NCI-H1417 treated with DMSO at 0.1 percent for 48 hours (cell line): ENCODE data around the gene GSTA2.
"Not testable (repeated sequence)": the region's sequence is repeated elsewhere in the genome, so short reads cannot be mapped to it uniquely, and the experiment has no call there.

Experiments
- DNase-seq: peaks from one replicate; lab custom pipeline; 2025; lab: John Stamatoyannopoulos, UW

The GSTA2 gene

DNA sequence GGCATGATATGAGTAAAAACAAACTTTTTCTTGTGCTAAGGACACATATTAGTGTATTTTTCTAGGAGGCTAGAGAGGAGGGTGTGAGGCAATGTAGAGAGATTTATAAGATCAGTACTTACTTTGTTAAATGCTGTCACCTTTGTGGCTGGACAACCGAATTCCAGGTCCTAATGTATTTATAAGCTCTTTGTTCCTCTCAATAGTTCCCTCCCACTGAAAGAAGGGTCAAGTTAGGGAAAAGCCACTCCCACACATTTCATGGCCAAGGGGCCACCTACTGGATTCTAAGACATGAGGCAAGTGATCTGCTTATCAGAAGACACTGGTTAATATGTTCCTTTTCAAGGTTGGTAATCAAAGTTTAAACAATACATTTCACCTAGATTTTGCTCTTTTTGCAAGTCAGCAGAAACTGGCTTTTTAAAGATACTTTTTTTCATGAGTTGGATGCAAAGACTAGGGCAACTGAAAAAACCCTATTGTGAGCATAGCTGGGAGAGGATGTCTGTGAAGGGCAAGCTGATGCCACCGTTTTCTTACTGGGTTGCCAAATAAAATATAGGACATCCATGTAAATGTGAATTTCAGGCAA lies at the start of gene GSTA2:
Gene GSTA2 (minus strand): TSS at position 154 of the 595 bp plus-strand sequence. CDS start 5,528 bp downstream, outside the sequence.
- DNase-seq: not testable (repeated sequence)

DNA sequence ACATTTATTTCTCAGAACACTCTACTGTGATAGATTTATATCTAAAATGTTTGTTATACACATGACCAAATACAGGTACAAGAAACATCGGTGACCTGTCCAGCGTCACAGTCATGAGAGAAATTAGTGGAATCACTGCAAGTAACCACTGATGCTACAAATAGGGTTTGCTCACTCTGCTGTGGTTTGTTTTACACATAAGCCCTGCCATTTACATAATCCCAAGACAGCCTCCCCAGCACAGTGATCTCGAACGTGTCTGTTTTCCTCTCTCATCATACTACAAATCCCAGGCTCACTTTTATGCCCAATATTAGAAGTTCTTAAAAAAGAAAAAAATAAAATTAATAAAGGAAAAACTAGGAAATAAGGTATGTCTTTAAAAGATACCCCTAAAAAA lies 46.5 kb upstream of the GSTA2 start:
- not testable (repeated sequence) for DNase-seq

- DNase-seq: no peak
Observed at GRCh38 chr6:52808660-52809059, 45.4 kb upstream of the GSTA2 start.

DNA sequence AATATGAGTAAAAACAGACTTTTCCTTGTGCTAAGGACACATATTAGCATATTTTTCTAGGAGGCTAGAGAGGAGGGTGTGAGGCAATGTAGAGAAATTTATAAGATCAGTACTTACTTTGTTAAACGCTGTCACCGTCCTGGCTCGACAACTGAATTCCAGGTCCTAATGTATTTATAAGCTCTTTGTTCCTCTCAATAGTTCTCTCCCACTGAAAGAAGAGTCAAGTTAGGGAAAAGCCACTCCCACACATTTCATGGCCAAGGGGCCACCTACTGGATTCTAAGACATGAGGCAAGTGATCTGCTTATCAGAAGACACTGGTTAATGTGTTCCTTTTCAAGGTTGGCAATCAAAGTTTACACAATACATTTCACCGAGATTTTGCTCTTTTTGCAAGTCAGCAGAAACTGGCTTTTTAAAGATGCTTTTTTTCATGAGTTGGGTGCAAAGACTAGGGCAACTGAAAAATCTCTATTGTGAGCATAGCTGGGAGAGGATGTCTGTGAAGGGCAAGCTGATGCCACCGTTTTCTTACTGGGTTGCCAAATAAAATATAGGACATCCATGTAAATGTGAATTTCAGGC lies 40.5 kb upstream of the GSTA2 start, which contains the start of gene GSTA1:
Gene GSTA1 (minus strand): TSS at position 149 of the 588 bp plus-strand sequence. CDS start 4,549 bp downstream, outside the sequence.
- DNase-seq: not testable (repeated sequence)

DNA sequence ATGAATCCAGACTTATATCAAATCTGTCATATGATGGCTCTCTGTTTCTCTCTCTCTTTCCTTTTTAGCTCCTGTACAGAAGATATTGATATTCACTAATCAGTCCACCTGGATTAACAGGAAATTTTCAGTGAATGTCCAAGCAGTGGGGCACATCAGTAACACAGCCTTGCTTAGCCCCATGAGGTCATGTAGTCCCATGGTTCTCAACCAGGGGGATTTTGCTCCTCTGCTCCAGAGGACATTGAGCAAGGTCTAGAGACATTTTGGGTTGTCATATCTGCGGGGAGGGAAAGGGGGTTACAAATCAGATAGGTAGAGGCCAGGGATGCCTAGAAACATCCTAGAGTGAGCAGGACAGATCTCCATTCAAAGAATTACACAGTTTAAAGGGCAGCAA lies 39.5 kb upstream of the GSTA2 start:
- DNase-seq: no peak

- no peak for DNase-seq
Observed at GRCh38 chr6:52801188-52801841, 38.0 kb upstream of the GSTA2 start.

DNA sequence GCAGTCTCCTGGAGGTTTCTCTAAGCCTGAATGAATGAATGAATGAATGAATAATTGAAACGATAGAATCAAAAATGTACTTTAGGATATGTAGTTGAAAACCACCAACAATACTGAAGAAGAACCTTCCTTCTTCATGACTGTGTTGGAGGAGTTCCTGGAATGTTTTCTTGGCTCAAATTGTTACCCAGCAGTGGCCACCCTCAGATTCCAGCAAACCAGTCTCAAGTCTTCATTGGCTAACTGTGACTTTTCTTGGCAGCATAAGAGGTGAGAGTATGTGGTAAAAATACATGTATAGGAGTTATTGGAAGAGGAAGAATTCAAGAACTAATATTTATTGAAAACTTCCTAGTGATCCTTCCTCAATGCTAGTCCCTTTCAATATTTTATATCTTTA lies 36.0 kb upstream of the GSTA2 start:
- DNase-seq: not testable (repeated sequence)

DNA sequence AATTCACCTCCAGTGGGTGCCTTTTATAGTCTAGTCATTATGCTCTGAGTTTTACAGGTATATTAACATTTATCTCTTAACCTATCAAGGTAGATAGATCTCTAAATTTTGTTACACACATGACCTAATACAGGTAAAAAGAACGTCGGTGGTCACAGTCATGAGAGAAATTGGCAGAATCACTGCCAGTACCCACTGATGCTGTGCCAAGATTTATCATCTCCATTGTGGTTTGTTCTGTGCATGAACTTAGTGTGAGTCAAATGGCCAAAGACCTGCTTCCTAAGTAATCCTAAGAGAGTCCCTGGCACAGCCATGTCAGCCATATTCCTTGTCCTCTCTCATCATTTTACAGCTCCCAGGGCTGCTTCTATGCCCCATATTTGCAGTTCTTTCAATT lies 31.1 kb upstream of the GSTA2 start:
- not testable (repeated sequence) for DNase-seq

- no peak for DNase-seq
Observed at GRCh38 chr6:52790861-52791260, 27.6 kb upstream of the GSTA2 start.

GRCh38 chr6:52789658-52790057 lies 26.4 kb upstream of the GSTA2 start:
- not testable (repeated sequence) for DNase-seq

GRCh38 chr6:52788478-52788877 lies 25.2 kb upstream of the GSTA2 start:
- no peak for DNase-seq

- no peak for DNase-seq
Observed at GRCh38 chr6:52787917-52788316, 24.6 kb upstream of the GSTA2 start.

GRCh38 chr6:52786249-52786956 lies 23.1 kb upstream of the GSTA2 start:
- no peak for DNase-seq

DNA sequence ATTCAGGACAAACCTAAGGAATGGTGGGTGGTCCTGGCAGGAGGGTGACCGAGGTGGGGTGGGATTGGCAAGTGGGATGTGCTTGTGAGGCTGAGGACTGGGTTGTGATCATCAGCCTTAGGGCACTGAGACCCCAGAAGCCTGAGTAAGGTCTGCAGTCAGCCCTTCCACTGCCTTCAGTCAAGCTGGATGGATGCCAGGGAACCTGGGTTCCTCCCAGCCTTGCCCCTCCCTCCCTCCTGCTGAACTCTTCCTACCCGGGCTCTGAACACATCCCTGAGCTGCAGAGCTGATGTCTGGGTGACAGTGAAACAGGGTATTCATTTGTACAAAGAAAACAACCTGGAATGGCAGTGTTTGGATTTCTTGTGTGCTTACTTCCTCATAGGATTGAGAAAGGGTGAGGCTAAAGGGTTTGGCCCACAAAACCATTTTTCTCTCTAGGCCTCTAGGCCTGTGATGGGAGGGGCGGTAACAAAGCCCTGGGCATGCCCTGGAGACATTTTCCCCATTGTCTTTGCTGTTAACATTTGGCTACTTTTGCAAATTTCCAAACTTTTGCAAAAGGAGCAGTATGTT lies 19.5 kb upstream of the GSTA2 start:
- not testable (repeated sequence) for DNase-seq

DNA sequence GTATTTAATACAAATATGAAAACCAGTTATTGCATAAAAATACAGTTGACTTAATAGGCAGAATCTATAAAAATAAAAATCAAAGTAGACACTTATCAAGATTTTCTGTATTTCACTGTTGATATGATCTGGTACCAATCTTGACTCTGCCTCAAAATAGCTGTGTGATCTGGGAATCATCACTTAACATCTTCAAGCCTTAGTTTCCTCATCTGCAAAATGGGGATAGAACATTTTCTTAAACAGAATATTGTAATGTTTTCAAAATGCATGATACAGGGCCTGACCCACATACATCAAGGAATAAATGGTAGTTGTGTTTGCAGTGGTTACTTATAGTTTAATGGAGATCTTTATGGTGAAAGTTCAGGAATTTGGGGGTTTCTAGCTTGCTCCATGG lies 18.9 kb upstream of the GSTA2 start:
- DNase-seq: not testable (repeated sequence)

DNA sequence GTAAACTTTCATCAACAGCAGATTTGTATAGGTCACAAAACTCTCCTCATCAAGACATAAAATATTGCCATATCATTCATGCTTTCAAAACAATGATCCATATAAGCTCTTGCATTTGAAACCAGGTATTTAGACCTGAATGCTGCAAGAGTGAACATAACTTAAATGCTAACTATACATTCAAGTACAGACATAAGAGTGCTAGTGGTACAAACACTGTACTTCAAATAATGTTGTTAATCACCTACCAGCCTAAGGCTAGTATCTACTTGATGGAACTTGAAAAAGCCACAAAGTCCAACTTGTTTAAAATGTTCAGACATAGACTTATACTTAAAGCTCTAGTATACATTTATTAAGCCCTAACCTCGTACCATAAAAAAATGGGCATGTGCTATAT lies 16.0 kb upstream of the GSTA2 start:
- no peak for DNase-seq

GRCh38 chr6:52776711-52777351 lies 13.6 kb upstream of the GSTA2 start:
- not testable (repeated sequence) for DNase-seq

DNA sequence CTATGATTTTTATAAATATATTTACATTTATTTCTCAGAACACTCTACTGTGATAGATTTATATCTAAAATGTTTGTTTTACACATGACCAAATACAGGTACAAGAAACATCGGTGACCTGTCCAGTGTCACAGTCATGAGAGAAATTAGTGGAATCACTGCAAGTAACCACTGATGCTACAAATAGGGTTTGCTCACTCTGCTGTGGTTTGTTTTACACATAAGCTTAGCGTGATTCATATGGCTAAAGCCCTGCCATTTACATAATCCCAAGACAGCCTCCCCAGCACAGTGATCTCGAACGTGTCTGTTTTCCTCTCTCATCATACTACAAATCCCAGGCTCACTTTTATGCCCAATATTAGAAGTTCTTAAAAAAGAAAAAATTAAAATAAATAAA lies 6.1 kb upstream of the GSTA2 start:
- not testable (repeated sequence) for DNase-seq

DNA sequence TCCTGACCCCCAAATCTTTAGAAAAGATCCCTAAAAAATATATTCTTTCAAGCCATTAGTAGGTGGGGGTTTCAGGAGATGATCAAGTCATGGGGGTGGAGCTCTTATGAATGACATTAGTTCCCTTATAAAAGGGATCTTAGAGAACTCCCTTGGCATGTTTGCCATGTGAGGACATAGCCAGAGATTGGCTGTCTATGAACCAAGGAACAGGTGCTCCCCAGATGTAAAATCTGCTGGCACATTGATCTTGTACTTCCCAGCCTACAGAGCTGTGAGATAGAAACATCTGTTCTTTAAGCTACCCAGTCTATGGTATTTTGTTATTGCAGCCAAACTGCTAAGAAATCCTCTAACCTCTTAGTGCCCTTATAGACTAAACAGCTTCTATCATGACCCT lies 4.4 kb upstream of the GSTA2 start:
- DNase-seq: not testable (repeated sequence)

DNA sequence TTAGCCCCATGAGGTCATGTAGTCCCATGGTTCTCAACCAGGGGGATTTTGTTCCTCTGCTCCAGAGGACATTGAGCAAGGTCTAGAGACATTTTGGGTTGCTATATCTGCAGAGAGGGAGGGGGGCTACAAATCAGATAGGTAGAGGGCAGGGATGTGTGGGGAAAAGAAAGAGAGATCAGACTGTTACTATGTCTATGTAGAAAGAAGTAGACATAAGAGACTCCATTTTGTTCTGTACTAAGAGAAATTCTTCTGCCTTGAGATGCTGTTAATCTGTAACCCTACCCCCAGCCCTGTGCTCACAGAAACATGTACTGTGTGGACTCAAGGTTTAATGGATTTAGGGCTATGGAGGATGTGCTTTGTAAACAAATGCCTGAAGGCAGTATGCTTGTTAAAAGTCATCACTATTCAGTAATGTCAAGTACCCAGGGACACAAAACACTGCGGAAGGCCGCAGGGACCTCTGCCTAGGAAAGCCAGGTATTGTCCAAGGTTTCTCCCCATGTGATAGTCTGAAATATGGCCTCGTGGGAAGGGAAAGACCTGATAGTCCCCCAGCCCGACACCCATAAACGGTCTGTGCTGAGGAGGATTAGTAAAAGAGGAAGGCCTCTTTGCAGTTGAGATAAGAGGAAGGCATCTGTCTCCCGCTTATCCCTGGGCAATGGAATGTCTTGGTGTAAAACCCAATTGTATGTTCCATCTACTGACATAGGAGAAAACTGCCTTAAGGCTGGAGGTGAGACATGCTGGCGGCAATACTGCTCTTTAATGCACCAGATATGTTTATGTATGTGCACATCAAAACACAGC lies 1.4 kb downstream of the GSTA2 start:
- not testable (repeated sequence) for DNase-seq
